ENCODE results near the gene NTN1.
"Not testable (repeated sequence)": the region's sequence is repeated elsewhere in the genome, so short reads cannot be mapped to it uniquely, and the experiment has no call there.

The NTN1 gene

DNA sequence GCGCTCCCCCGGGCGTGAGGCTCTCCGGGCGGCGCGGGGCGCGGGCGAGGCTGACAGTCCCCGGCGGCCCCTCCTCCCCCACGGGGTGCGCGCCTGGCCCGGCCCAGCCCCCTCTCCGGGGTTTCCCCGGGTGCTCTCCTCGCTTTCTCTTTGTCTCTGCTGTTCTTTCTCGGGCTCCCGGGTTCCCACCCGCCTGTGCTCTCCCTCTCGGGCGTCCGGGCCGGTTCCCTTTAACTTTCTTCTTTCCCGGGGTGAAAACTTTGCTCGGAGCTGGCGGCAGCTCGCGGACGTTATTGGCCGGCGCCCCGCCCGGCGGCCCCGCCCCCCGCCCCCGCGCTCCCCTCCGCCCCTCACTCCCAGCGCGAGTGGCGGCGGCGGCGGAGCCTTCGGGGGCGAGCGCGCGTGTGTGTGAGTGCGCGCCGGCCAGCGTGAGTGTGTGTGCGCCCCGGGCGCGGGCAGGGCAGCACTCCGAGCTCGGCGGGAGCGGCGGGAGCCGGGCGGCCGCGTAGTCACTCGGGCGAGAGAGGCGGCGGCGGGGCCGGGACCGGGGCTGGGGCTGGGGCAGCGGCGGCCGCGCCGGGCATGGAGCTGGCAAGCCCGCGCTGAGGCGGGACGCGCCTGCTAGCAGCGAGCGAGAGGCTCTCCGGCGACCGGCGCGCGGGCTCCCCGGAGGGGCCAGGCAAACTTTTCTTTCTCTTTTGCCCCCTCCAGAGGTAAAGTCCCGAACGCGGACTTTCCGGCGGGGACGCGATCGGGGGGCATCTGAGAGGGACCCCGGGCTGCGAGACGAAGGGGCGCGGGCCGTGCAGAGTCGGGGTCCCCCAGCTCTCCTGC lies at the start of gene NTN1:
TSS of gene NTN1 (plus strand) at position 353 of the 834 bp plus-strand sequence. CDS start 864 bp downstream, outside the sequence.
- DNase-seq: no peak

DNA sequence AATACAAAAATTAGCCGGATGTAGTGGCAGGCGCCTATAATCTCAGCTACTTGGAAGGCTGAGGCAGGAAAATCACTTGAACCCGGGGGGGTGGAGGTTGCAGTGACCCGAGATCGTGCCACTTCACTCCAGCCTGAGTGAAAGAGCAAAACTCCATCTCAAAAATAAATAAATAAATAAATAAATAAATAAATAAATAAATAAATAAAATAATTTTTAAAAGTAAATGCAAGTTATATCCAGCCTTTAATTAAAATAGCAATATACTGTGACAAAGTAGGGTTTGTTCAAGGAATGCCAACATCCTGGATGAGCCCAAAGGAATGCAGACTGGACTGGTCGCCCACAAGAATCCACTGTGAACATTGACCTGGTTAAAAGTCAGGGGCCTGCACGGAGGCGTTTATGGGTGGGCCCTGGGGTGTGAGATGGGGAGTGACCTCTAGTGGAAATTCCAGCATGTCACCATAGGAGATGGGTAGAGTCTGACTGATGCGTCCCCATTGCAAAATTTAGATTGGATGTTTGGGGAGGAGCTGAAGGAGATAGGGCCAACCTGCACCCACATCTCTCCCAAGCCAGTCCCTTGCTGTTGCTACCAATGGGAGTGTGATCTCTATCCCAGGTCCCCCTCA lies 46.1 kb upstream of the NTN1 start:
- no peak for DNase-seq

DNA sequence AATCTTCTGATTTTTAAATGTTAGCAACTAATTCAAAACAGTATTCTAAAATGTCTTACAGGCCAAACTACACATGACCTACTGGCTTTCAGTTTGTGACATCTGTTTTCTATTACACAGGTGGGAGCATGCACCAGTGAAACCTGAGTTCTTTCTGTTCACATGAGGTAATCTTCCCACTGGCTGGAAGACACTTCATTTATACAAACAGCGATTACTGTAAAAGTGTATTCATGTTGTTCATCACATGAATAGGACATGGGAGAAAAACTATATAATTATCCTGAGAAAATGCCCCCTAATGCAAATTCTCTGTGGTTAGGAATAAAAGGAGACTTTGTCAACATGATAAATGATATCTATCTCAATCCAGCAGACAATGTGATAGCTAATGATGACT lies 44.7 kb upstream of the NTN1 start:
- DNase-seq: no peak

DNA sequence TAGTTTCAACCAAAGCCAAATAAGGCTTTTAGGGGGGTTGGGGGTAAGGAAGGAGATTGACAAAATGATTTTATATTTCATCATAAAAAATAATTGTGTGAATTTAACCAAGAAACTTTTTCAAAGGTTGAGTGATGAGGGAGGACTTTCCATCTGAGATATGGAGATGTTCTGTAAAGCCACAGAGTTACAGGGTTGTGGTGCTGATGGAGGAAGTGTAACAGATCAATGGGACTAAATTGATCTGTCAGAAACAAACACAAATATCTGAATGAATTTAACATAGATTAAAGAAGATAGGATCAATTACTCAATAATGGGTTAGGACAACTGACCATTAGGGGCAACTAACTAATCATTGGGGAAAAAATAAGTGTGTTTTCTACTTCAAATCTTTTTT lies 41.6 kb upstream of the NTN1 start:
- no peak for DNase-seq

DNA sequence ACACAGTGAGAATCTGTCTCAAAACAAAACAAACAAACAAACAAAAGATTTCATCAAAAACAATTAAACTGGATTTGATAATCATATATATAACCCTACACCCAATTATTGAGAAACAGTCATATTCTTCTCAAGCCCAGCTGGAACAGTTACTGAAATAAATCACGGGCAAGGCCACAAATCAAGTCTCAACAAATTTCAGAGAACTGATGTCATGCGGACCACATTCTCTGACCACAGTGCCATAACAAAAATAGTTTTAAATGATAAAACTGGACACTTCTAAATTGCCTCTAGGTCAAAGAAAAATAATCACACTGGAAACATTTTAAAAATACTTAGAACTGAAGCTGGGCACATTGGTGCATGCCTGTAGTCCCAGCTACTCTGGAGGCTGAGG lies 39.9 kb upstream of the NTN1 start:
- DNase-seq: no peak

DNA sequence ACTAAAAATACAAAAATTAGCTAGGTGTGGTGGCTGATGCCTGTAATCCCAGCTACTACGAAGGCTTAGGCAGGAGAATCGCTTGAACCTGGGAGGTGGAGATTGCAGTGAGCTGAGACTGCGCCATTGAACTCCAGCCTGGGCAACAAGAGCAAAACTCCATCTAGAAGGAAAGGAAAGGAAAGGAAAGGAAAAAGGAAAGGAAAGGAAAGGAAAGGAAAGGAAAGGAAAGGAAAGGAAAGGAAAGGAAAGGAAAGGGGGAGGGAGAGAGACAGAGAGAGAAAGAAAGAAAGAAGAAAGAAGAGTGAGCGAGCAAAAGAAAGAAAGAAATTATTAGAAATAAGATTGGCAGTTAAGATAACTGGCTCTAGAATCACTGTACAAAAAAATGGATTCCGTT lies 37.1 kb upstream of the NTN1 start:
- DNase-seq: not testable (repeated sequence)

DNA sequence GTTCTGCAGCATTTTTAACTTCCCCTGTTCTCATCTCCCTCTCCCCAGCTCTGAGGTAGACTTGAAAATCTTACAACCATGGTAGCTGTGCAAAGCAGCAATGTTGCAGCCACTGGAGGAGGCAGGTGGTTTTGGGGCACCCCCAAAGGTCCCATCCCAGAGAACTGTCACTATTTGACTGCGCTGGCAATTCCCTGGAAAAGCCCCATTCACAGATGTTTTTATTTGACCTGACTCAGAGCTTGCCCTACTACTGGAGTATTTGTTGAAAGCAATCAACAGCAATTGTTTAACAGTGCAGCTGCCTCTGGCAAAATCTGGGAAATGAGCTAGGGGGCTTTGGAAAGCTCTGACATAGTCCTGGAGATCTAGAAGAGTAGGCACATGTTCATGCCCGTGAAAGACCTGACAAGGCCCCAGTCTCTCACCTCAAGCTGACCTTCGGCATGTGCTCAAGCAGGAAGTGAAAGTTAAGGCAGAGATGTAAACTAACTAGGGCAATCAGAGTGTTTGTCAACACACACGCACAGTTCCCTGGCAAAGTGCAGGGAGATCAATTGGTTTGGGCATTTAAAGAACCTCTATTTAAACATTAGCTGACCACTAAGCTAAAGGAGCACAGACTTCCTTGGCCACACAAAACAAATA lies 36.1 kb upstream of the NTN1 start:
- DNase-seq: no peak

DNA sequence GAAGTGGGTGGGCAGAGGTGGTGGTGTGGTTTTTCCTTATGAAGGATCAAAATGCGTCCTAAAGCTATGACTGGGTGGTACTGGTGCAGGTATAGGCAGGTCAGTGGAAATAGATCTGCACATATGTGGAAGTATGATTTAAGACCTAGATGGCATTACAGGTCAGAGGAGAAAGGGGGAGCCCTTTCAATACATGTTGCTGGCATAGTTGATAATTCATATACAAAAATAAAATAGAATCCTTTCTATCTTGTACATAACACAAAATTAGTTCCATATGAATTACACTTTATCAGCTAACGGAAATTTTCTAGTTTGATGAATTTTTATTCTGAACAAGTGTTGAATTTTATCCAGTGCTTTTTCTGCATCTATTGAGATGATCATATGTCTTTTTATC lies 35.0 kb upstream of the NTN1 start:
- DNase-seq: no peak

DNA sequence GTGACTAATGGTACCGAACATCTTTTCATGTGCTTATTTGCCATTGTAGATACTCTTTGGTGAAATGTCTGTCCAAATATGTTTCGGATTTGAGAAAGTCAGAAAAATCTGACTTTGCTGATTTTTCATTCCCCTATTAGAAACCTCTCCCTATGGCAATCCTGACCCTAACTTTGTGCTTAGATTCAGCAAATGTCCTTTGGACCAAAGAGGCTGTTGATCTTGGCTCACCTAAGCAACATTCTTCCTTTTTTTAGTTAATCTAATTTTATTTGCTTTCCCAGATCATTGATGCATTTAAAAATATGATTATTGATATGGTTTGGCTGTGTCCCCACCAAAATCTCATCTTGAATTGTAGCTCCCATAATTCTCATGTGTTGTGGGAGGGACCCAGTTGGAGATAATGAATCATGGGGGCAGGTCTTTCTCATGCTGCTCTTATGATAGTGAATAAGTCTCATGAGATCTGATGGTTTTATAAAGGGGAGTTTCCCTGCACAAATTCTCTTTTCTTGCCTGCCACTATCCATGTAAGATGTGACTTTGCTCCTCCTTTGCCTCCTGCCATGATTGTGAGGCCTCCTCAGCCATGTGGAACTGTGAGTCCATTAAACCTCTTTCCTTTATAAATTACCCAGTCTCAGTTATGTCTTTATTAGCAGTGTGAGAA lies 32.9 kb upstream of the NTN1 start:
- DNase-seq: not testable (repeated sequence)

DNA sequence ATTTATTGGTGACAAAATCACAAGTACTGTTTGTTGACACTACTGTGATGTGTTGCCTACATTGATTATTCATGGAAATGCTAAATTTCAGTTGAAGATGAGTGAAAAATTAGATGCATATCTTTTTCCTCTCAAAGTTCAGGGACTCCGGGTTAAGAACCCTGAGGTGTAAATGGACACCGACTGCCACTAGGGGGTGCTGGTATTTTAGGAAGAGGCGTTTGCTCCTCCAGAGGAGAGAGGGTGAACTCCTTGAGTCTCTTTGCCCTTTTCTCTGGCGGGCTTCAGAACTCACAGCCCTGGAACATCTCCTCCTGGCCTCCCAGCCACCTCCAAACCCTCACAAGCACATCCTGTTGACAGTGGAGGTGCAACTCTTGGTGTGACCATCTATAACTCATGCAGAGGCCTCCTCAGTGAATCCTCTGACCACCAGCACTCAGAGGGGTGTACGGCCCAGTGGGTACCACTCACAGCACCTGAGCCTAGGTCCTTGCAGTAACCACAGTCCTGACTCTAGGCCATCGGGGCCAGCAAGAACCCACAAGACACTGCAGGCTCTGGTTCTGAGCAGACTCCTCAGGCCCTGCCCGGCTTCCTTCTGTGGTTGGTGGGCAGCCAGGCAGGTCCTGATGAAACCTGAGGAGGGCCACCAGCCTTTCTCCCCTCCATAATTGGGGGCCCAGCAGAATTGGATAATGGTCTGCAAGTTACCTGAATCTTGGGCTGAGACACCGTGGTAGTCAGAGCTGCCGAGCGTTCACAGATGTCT lies 29.6 kb upstream of the NTN1 start:
- peak; percentile 3 for DNase-seq

DNA sequence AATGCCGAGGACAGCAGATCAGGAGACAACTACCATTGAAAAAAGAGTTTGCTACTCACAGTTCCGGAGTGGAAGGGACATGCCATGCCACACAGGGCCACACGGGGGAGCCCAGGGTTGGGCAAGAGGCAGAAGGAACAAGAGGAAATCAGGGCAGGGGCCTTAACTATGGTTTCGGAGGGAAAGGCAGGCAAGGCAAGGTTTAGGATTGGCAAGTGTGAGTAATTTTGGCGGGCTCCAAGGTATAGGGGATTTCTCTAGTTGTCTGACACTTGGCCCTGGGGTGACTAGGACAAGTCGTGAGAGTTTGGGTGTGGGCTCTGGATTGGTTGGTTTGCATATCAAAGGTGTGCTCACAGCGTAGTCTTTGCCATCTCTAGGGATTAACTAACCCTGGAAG lies 27.0 kb upstream of the NTN1 start:
- no peak for DNase-seq

DNA sequence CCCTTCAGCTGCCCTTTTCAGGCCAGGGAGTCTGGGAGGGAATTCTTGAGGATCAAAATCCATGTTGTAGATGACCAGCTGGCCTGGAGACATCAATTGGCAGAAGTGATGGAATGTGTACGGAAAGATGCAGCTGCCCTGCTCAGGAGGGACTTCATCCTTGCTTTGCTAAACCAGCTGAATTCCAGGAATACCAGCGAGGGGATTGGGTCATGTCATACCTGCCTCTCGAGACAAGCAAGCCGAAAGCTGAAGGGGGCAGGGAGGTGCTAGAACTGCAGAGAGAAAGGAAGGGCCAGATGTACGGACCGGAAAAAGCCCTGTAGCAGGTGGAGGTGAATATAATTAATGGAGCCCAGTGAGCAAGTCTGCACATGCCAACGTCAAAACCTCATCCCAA lies 25.6 kb upstream of the NTN1 start:
- DNase-seq: no peak

DNA sequence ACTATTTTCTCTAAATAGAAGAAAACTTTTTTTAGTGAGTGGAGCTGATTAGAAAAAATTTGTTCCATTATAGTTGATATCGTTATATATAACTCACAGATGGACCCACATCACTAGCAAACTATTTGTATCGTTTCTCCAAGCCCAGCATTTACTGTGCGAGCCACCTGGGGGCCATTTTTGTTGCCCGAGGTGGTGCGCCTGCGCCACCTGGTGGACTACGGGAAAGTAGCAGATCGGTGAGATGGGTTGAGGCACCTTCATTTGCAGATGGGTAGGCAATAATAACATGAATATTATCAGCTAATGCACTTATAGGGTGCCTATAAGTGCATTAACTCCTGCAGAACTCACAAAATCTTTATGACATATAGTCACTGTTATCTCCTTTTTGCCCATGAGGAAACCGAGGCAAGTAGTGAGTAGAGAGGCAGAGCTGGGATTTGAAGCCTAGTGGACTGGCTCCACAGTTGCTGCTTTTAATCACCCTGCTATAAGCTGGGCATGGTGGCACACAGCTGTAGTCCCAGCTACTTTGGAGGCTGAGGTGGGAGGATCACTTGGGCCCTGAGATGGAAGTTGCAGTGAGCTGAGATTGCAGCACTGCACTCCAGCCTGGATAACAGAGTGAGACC lies 23.2 kb upstream of the NTN1 start:
- no peak for DNase-seq

DNA sequence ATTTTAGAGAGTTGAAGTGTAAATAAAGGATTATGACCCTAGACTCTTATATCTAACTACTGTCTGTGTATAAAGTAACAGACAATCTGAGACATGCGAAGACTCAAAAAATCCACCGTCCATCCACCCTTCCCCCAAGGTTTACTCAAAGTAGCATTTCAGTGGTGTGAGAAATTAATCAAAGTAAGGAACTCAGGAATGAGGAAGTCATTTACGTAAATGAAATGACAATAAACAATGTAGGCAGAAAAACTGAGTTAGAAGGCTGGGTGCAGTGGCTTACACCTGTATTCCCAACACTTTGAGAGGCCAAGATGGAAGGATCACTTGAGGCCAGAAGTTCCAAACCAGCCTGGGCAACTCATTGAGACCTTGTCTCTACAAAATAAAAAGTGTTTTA lies 19.8 kb upstream of the NTN1 start:
- DNase-seq: no peak

DNA sequence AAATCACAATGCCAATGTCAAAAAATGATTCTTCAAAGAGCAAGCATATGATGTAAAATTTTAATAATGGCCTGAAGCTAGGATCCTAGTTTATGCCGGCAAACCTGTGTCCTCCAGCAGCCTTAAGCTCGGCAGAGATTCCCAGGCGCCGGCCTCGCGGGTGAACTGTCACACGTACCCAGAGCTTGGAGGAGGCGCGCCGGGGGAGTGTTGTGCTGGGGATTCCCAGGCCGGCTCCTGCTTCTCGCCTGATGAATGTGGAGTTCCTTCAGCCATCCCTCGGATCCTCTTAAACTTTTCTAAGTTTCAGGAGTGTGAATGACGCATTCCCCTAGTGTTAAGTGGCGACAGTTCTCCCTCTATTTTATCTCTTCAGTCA lies 19.1 kb upstream of the NTN1 start:
- no peak for DNase-seq

DNA sequence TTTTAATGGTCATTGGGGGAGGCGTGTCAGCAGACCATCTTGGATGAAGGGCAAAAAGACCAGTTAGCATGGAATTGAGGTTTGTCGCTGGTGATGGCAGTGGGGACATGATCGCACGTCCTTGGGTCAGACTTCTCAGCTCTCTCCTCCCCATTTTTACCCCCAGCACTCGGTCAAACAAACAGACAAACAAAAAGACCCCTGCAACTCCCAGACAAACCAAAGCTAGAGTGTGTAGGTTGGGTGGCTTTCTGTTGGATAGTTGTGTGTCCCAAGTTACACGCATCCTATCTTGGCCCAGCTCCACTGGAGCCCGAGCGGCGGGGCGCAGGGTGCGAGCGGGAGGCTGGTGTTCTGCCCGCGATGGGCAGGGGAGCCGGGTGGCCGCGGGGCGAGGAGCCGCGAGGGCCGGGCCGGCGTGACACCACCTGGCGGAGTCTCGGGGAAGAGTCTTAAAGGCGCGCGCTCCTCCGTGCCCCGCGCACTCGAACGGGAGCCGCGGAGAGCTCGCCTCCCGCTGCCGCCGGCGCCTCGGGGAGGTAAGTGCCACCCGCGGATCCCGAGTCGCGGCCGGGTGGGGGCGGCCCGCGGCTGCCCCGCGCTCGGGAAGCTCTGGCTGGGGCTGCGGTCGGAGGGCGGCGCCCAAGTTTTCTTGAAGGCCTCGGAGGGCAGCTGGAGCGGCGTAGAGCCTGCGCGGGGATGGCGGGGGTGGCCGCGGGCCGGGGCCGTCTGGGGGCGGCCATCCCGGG lies 18.5 kb upstream of the NTN1 start:
- DNase-seq: no peak

DNA sequence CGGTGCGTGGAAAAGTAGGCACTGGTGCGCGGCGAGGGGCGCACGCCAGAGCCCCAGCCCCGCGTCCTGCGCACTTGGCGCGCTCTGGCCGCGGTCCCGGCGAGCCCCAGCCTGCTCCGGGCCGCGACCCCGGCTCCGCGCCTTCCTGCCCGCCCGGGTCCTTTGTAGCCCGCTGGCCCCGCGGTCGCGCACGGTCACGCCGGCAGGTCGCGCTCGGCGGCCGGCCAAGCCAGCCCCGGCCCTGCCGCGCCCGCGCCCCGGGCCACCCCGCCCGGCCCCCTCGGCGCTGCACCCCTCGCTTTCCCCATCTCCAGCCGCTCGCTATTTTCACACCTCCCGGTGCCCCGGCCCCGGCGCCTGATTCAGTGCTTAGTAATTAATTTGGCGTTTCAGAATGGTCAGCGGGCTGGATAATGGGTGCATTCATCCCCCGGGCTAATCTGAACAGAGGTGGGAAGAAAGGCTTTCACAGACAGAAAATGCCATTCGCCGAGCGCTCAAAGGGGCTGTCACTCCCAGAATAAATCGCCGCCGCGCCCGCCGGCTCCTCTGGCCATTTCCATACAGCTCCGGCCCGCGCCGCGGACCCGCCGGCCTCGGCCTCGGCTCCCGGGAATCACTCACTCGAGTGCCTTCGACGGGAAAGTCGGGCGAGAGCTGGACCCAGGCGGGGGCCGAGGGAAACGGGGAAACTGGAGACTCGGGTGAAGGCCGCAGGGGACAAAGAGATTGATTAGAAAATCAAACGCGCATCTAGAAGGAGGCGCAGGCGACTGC lies 17.8 kb upstream of the NTN1 start:
- DNase-seq: no peak

DNA sequence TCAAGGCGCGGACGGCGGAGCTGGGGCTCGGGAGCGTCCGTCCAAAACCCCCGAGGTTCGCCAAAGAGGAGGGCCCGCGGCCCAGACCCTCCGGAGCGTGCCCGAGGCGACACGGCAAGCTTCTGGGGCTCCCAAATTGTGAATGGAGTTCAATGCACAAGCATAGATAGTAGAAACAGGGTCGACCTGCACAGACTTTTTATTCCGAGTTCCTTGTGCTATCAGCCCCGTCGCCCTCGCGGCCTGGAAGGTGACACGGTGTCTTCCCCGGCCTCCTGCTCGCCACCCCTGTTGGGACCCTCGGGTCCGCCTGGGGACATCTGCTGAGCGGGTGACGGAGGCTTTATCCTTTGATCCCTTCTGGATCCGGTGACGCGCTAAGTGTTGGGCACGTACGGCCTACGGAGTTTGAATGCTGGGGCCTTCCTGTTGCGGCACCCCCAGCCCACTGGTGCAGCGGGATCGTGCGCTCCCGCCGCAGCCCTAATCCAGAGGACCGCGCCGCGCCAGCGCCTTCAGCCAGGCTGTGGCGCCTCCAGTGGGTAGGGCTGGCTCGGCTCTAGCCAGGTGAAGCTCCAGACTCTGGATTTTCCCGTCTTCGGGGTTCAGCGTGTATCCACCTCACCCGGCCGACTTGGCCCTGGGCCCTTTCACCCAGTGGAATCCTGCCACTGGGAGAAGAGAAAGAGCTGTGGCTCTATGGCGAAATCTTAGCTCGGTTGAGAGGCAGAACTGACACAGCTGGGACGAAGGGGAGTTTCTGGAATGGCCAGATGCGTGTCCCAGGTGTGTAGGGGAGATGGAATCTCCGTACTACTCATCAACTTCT lies 17.0 kb upstream of the NTN1 start:
- DNase-seq: no peak

DNA sequence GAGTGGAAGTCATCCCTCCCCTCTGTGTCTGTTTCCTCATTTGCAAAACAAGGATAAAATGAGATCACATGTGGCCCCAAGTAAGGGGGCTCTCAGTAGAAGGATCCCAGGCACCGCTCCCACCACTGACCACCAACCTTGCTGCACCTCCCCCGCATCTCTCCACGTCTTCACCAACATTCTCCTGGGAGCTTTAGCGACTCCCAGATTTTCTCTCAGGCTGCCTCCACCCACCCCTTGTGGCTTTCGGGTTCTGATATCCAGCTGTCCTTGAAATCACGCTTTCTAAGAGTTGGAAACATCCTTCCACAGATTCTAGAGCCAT lies 16.4 kb upstream of the NTN1 start:
- DNase-seq: no peak

DNA sequence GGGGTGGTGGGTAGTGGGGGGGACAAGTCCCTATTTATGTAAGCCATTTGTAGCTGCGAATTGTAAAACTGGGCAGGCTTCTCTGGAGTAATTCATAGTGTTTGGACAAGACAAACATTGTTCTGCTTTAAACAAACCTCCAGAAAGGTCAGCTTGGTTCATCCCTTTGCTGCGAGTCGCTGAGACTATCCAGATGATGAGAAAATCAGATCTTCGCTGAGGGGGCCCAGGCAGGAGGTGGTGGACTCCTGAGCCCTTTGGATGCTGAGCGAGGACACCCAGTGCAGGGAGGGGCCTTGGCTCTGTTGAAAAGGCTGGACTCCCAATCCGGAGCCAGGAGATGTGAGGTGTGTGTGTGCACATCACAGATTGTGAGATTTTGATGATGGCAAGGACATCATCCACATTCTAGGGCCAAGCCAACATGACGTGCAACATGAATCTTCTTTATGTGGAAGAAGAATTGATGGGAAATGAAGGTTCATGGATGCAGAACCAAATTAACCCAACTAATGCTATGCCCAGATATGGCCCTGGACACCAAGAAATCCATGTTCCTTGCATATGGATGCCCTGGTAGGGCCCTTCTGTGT lies 15.0 kb upstream of the NTN1 start:
- no peak for DNase-seq
